ENCODE measurements around the gene ANTKMT.

The ANTKMT gene

GRCh38 chr16:764848-765487, 44.0 kb downstream of the ANTKMT start:
- DNase-seq (ENCODE audit: low spot score): no peak

- DNase-seq (ENCODE audit: low spot score): no peak
Observed at GRCh38 chr16:765488-765865, 44.5 kb downstream of the ANTKMT start.

DNA sequence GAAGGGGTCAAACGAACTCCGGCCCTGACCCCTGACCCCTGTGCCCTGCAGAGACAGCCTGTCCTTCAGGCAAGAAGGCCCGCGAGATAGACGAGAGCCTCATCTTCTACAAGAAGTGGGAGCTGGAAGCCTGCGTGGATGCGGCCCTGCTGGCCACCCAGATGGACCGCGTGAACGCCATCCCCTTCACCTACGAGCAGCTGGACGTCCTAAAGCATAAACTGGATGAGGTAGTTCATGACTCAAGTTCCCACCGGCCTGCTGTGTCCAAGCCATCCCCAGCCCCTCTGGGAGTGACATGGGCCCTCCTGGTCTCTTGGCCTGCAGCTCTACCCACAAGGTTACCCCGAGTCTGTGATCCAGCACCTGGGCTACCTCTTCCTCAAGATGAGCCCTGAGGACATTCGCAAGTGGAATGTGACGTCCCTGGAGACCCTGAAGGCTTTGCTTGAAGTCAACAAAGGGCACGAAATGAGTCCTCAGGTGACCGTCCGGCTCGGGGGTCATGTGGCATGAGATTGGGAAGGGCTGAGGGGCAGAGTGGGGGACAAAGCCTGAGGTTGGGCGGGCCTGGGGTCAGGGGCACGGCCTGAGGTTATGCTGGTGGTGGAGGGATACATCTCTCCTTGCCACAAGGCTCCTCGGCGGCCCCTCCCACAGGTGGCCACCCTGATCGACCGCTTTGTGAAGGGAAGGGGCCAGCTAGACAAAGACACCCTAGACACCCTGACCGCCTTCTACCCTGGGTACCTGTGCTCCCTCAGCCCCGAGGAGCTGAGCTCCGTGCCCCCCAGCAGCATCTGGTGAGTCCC, 45.3 kb downstream of the ANTKMT start:
- DNase-seq (ENCODE audit: low spot score): no peak

GRCh38 chr16:766820-767640, 46.1 kb downstream of the ANTKMT start:
- DNase-seq (ENCODE audit: low spot score): no peak

DNA sequence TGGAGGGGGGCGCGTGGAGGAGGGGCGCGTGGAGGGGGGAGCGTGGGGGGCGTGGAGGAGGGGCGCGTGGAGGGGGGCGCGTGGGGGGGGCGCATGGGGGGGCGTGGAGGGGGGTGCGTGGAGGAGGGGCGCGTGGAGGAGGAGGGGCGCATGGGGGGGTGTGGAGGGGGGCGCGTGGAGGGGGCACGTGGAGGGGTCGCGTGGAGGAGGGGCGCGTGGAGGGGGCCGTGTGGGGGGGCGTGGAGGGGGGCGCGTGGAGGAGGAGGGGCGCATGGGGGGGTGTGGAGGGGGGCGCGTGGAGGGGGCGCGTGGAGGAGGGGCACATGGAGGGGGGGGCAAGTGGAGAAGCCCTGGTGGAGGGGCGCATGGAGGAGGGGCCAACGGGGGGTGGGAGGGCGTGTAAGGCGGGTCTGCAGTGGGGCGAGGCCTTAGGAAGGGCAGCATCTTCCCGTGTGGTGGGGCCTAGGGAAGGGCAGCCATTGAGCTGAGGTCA, 46.8 kb downstream of the ANTKMT start:
- no peak for DNase-seq (ENCODE audit: low spot score)

DNA sequence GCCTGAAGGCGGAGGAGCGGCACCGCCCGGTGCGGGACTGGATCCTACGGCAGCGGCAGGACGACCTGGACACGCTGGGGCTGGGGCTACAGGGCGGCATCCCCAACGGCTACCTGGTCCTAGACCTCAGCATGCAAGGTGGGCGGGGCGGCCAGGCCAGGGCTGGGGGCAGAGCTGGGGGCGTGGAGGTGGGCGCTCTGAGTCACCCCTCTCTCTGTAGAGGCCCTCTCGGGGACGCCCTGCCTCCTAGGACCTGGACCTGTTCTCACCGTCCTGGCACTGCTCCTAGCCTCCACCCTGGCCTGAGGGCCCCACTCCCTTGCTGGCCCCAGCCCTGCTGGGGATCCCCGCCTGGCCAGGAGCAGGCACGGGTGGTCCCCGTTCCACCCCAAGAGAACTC, 47.5 kb downstream of the ANTKMT start:
- no peak for DNase-seq (ENCODE audit: low spot score)

- no peak for DNase-seq (ENCODE audit: low spot score)
Observed at GRCh38 chr16:769184-769784, 48.3 kb downstream of the ANTKMT start.

DNA sequence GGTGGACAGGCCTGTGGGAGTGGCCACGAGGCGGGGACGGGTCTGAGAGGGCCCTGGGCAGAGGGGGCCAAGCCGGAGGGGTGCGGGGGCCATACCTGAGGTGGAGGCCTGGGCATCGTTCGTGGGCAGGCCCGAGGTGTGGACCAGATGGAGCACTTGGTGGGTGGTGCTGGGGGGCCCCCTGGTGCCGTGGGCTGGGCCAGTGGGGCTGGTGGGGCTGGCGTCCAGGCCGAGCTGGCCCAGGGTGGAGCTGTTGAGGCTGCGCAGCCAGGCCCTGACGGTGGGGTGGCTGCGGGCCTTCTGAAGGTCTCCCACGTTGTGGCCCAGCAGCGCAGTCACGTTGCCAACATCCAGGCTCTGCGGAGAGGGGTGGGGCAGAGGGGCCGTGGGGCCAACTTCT, 49.0 kb downstream of the ANTKMT start:
- DNase-seq (ENCODE audit: low spot score): no peak

DNA sequence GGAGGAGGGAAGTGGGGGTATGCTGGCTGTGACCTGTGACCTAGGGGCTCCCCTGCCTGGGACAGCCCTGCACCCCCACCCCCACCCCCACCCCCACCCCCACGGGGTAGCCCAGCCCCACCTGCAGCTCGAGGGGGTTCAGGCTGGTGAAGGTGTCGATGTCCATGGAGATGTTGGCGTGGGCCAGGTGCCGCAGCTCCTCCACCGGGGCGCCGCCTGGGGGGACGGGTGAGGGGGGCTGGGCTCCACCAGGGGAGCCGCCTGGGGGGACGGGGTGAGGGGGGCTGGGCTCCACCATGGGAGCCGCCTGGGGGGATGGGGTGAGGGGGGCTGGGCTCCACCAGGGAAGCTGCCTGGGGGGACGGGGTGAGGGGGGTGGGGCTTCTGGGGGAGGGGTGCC, 49.5 kb downstream of the ANTKMT start:
- DNase-seq (ENCODE audit: low spot score): no peak

Measured in SW480 (cell line).